HG03575 (cell line): ENCODE data around the gene MYO1E.
"Not testable (repeated sequence)": the region's sequence is repeated elsewhere in the genome, so short reads cannot be mapped to it uniquely, and the experiment has no call there.

Experiments used
- ATAC-seq: cut with Tn5 transposase; IDR thresholded peaks from one replicate; pipeline ENCODE4 v1.9.1; 2021; ENCODE audit not compliant: unreplicated experiment, insufficient number of reproducible peaks, low FRiP score; ENCODE audit errors: extremely low read depth

The MYO1E gene

DNA sequence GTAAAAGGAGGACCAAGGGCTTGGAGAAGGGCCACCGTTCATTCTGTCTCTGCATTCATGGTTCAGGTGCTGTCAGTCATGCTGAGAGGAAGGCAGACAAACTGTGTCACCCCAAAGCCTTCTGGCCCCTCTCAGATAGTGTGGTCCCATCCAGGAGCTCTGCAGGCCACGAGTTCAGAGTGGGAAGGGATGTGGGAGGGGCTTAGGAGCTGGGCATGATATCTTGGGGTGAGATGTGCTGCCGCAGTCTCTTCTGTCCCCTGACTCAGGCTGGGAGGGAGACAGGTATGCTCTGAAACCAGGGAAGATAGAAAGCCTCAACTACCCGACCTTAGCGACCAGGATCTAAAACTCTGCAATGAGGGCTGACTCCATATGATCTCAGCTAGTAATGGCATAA lies 19.6 kb upstream of the MYO1E start:
- ATAC-seq = no peak

DNA sequence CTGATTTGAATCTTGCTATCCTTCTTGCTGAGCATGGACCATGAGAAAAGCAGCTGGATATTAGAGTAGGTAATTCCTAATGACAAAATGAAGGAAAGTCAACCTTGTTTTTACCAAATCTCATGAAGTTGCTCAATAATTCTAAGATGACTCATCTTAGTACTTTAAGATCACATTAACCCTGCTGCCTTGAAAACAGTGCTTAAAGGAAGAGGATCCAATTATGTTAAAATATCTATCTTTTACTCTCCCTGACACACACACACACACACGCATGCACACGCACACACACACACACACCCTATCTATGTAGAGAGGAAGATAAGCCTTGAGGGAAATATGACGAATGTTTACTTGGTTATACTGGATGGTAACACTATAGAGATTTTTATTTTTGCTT lies 16.0 kb upstream of the MYO1E start:
- no peak for ATAC-seq

DNA sequence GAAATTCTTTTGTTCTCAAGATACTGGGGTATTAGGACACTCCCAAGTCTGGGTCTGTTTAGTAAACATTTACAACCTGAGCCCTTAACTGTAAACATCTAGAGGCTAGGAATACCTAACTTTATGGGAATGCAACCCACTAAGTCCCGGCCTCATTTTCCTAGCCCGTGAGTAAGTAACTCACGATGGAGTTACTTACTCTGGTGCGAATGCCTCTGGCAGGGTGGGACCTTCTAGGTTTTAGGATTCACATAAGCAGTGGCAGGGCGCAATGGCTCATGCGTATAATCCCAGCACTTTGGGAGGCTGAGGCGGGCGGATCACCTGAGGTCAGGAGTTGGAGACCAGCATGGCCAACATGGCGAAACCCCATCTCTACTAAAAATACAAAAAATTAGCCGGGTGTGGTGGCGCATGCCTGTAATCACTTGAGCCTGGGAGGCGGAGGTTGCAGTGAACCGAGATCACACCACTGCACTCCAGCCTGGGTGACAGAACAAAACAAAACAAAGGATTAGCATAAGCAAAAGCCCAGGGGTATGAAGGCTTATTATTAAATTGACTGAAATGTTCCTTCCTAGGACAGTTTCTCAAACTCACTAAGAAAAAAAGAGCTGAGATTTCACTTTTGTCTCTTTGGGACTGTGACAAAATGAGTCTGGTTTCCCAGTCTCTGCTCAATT lies 14.7 kb upstream of the MYO1E start:
- not testable (repeated sequence) for ATAC-seq

DNA sequence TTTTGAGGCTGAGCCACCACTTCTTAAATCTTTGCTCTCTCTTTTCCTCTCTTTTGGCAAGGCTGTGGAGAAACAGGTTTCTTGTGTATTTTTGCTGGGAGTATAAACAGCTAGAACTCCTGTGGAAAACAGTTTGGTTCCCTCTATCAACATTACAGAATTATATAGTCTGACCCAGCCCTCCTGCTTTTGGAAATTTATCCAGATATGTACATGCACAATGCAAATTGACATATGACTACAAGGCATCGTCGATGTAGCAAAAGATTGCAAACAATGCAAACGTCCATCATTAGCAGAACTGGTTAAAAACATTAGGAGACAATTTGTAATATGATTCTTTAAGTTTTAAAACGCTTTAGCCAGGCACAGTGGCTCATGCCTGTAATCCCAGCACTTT lies 12.5 kb upstream of the MYO1E start:
- ATAC-seq = no peak

DNA sequence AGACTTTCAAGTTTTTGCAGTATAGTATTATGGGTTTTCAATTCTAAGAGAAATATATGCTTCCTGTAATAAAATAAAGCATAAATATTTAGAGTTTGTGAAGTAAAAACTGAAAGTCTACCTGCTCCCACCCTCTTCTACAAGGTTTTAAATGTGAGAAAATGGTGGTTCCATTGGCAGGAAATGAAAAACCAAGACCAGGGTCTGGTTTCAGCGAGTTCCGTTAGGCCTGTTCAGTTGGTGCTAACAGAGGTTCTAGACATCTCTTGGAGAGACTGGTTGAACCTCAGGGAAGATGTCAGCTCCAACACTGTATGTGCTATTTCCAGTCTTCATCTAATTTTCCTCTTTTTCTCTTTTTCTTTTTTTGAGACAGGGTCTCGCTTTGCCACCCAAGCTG lies 11.8 kb upstream of the MYO1E start:
- no peak for ATAC-seq

DNA sequence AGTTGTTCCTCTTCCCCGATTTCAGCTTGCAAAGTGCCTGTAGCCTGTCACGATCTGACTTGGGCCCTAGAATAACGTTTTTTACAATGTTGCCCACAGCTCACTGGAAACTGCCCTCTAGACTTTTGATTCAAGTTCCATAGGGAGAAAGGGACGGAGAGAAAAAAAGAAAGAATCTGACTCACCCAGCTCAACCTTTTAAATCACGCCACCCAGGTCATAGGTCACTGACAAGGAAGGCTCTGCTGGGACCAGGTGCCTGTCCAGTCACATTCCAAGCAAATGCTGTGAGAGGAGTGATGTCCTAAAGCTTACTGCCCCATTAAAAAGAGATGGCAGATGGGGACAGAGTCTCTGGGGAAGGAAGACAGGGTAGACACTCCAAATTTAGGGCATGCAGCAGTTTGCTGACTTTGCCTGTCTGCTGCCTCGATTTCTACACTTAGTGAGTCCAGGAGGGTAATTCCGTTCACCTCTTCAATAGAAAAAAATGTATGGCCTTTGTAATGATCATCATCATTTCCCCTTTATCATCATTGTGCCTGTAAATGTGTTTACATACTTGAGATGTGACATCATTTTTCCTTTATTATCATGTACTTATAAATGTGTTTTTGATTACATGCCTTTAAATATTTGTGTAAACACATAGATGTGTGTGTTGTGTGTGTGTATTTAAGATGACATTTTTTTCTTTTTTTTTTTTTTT lies 8.4 kb upstream of the MYO1E start:
- no peak for ATAC-seq

DNA sequence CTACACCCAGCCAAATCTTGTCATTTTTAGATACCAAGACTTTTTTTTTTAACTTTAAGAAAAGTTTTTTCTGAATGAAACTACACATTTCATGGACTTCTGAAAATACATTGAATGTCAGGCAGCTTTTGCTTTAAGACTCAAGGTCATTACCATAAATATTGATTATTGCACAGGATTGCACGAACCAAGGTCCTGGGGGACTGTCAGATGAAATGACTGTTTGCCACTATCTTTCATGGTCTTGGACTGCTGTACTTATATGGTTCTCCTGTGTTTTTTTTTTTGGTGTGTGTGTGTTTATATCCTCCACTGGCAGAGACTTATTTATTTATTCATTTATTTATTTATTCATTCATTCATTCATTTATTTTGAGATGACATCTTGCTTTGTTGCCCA lies 6.9 kb upstream of the MYO1E start:
- no peak for ATAC-seq

DNA sequence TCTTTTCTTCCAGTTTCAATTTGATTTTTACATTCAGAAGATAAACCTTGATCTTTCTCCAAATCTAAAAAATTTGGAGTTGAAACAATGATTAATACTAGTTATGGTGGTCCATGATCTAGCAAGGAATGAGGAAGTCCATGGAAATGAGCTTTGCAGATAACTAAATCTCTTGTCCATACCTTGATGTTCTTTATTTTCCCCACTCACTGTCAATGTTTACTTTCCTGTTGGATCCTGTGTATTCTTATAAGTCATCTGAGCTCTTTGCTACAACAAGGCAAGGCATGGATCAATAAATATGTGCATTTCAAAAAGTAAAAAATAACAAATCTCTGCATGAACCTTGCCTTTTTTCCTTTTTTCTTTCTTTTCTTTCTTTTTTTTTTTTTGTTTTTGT lies 6.2 kb upstream of the MYO1E start:
- no peak for ATAC-seq

DNA sequence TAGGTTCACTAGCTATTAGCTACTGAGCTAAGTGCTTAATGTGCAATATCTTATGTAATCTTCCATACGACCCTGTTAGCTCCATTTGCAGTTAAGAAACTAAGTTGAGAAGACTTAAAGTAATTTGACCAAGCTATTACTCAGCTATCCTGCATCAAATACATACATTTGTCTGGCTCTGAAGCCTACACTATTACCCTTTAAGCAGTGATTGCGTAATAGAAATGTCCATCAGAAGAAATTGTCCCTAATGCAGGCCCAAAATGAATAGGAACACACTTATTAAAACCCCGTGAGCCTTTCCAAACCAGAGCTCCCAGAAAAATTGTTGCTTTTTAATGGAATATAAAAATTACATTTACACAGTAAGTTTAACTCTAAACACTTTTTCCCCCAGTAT lies 5.3 kb upstream of the MYO1E start:
- no peak for ATAC-seq

DNA sequence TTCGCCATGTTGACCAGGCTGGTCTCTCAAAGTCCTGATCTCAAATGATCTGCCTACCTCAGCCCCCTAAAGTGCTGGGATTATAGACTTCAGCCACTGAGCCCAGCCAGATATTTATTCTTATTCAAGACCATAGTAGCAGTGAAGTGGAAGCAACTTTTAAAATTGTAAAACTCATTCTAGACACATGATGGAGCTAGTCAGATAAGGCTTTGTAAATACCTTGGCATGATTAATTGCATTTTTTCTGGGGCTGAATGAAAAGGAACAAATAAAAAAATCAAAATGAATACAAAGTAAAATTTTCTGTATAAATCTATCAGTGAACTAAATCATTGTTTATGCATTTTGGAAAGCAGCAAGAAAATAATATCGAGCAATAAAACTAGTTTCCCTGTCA lies 4.1 kb upstream of the MYO1E start:
- ATAC-seq = no peak

DNA sequence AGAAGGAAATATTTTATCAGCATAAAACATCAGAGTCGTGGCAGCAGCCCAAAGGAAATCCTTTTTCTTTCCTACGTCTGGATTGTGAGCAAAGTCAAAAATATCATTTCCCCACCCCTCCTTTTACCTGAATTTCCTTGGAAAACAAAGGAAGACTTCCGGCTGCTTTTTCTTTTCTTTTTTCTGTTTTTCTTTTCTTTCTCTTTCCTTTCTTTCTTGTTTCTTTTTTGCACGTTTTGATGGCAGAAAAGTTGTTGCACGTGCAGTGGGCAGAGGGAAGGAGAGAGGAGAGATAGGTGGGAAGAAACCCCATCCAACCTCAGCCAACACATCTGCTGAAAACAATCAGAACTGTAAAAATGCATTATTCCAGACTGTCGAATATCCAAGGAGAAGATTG lies 544 bp upstream of the MYO1E start:
- ATAC-seq = no peak

DNA sequence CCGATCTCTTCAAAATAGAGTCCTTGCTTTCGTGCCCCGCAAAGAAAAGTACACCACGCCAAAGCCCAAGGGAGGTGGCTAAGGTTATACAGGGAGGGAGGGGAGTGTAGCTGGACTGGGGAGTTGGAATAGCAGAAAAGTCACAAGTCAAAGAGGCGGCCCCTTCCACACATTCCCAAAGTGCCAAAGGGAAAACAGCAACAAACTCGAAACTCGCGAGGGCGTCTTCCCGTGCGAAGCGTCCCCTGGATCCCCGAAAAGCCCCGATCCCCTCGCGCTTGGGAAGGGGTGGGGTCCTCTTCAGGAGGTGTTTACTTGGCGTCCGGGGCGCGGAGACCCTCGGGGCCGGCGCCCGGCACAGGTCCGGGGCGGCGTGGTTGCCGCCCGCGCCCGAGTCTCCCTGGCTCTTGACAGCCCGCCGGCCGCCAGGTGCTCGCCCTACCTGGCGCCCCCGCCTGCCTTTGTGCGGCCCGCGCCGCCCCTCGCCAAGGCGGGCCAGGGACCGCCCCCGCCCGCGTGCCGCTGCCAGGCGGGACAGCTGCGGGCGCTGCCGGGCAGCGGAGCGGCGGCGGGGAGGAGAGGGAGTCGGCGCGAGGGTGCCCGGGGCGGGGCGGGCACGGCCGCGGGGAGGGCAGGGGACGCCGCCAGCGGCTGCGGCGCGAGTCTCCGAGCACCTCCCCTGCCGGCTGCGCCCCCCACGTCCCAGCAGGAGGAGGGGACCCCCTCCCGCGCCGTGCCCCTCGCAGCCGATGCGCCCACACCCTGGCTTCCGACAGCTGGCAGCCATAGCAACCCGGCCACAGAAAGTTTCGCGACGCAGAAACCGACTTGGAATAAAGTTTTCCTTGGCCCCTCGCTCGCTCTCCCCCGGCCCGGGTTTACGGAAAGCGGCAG lies 966 bp downstream of the MYO1E start:
- ATAC-seq = no peak

DNA sequence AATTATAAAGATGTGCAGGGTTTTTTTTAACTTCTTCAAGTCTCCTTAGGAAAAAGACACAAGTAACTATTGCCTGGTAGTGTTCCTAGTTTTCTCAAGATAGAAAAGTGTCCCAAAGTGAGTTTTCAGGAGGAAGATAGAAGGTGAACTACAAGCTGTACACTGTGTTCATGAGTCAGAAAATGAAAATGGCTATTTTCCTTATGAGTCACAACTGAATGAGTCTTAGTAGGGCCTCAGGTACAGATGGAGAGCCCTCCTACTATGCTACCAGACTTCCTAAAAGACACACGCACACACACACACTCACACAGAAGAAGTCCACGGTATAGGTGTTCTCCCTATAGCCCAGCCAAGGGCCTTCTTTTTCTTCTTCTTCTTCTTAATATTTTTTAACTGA lies 3.1 kb downstream of the MYO1E start:
- no peak for ATAC-seq

DNA sequence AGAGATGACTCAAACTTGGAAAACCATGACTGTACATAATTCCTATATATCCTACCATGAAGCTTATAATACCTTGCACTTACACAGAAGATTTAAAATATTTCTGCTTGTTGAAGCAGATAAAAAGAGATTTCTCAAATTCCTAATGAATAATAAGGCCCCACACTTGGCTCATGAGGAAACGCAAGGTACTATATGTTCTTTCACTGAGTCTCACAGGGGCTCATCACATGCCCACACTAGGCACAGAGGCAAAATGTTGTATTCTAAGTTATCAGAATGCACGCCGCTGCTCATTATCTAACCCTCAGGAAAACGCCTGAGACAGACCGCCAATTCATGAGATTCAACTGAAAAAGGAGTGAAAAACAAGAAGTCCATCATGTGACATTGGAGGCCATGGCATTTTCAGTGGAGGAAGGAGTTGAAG lies 5.6 kb downstream of the MYO1E start:
- no peak for ATAC-seq

DNA sequence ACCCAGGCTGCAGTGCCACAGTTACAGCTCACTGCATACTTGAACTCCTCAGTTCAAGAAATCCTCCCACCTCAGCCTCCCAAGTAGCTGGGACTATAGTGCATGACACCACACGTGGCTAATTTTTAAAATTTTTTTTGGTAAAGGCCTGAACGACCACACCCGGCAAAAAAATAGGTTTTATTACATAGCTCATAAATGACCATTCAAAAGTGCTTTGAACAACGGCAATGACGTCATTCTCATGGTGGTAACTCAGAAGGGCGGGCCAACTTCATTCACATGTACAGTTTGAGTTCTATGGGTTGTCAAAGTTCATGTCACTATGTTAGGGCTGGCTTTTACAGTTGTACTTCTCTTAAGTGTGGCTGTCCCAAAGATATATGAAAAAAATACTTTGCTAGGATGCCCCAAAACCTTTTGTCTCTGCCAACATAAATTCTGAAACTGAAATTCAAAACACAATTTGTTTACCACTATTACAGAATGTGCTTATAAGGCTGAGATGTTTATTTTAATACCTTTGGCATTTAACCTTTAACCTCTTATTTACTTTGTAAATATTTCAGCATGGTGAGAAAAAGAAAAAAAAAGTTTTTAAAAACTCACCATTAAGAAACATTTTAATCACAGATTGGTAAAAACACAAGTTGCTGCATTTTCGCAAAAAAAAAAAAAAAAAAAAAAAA lies 6.2 kb downstream of the MYO1E start:
- ATAC-seq = no peak

DNA sequence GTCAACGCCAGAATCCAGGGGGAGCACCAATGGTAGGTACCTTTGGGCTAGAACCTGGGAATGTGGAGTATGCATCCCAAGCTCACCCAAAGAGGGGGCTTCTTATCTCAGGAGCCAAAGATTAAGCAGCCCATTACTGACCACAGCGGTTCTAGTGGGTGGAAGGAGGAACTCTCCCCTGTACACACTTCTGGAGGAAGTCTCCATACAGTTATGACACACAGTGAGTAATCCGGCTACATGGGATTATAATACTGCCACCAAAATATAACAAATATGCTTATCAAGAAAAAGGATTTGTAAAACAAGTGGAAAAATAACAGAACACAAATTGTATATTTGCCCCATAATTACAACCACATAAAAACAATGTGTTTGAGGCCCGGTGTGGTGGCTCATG lies 8.4 kb downstream of the MYO1E start:
- no peak for ATAC-seq

DNA sequence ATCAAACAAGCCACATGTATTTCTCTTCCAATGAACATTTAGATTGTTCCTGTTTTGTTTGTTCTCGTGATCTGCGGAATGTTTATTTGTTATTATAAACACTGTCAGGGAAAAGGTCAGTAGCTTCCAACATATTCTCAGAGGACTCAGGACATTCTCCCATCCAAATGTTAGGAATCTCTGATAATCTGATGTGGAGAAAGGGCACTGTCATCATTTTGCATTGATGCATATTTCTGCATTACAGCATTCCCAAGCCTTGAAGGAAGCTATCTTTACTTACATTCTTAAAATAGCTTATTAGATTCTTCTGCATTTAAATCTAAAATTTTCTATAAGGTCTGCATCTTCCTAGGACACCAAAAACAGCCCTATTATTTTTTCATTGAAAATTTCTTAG lies 10.3 kb downstream of the MYO1E start:
- no peak for ATAC-seq

DNA sequence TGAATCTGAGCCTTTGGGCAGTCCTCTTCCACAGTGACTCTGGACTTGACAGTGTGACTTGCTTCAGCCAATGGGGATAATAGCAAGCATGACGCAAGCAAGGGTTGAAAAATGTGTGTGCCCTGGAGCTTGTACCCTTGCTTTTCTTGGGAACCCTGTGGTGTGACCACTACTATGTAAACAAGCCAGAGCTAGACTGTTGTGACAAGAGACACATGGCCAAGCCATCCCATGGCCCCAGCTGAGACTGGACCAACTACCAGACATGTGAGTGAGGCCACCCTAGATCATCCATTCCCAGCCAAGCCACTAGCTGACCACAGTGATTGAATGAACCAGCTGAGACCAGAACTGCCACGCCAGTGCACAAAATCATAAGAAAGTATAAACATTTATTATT lies 11.8 kb downstream of the MYO1E start:
- ATAC-seq = no peak

DNA sequence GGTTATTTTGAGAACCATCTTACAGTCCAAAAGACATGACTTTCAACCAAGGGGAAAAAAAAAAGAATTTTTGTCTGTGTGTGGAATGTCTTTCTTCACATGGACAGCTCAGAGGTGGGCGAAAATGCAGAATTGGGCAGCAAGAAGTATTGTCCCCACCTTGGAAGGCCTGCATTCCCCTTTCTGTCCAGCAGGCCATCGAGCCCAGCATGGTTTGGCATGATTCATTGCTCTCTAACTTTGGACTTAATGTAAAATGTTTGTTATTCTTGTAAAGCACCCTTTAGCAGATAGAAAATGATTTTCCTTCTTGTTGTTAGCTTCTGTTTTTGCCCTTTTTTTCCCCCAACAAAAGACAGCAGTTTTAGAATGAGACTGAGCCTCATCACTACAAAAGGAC lies 12.4 kb downstream of the MYO1E start:
- ATAC-seq = no peak
